HuH-7 (cell line): ENCODE data around the gene MYO1E.
"Not testable (repeated sequence)": the region's sequence is repeated elsewhere in the genome, so short reads cannot be mapped to it uniquely, and the experiment has no call there.

Experiments
- DNase-seq: peaks from one replicate; pipeline ENCODE4 v3.0.0; 2011; ENCODE audit warnings: low spot score

Gene MYO1E

DNA sequence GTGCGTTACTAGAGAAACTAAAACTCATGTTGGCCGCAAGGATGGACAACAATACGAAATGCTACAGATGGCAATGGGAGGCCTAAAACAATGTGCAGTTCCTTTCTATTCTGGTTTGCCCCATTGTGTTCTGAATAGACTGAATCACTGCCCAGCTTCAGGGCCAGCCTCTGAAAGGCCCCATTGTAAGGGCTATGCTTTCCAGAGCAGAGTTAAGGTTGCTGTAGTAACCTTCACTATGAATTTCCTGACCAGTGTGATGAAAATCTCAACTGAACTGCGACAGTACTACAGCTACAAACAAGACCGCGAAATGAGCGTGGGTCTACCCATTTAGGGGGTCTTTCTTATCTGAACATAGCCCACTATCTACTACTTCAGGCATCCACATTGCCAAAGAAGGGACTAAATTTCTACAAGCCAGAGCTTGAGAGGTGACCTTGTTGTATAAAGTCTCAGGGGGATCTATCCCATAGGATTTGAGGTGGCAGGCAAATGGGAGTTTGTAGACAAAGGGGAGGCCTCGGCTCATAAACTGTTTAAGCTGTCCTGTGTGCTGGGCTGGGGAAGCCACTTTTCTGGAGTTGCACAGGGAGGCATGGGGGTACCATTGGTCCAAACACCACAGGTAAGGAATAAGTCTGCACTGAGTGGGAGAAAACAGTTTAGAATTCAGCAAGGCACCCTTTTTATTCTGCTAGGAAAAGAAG lies 80.1 kb downstream of the MYO1E start:
- peak; percentile 32 for DNase-seq

DNA sequence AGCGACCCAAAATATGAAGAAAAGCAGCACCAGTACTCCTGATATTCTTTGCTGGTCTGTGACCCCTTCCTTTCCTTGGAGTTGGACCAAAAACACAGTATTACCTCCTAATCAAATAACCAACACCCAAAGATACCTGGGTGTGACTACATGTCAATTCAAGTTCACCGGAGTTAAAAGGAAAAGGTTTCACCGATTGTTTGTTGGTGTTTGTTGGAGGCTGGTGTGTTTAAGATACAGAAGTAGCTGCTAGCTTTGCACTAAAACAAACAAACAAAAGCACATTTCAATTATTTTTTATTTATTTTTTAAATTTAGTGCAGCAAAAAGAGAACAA lies 81.5 kb downstream of the MYO1E start:
- no peak for DNase-seq

DNA sequence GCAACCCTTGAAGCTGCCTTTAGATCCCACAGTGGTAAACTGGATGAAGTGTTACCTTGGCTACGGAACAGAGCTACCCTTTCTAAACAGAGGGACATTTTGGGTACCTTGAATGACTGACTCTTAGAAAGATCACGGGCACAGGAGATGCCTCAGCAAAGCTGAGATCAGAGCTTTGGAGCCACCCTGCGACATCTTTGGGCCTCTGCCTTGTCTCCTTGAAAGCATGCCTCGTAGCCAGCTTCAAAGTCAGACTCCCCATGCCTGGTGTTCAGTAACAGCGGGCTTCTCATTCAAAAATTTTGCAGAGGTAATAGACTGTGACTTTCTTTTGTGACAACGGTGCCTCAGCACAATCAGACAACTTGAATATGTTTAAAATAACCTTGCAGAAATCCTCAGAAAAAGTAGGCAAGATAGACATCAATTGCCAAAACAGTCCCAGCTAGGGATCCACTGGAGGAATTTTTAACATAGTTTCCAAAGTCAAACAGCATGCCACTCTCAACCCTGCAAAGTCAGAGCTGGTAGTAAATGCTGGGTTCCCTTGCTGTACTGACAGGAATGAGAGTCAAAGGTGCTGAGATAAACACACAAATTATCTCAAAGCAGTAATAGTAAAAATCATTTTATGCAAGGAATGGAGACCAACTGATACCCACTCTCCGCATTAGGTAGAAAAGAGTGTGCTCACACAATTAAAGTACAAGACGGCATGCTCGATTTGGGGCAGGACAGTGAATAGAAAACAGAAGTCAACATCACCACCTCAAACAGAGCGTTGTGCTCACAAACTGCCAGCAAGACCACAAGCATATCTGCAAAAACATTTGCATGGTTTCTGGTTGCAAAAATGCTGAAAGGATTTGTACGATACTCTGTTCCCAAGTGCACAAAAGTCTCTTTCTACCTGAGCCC lies 82.1 kb downstream of the MYO1E start:
- no peak for DNase-seq

DNA sequence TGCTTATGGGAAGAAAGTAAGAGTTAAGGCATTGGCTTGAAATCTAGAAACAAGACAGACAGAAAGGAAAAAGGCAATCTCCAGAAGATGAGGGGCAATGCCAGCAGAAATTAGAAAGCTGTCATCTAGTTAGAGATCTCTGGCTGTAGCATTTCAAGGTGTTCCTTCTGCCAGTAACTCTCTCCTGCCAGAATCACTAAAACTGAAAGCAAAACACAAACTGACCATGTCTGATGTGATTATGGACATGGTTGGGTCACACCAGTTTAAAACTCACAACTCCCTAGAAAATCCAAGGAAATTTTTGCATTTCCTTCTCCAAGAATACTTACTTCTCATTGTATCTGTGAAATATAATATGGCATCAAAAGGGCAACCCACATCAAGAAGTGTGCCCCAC lies 83.1 kb downstream of the MYO1E start:
- no peak for DNase-seq

DNA sequence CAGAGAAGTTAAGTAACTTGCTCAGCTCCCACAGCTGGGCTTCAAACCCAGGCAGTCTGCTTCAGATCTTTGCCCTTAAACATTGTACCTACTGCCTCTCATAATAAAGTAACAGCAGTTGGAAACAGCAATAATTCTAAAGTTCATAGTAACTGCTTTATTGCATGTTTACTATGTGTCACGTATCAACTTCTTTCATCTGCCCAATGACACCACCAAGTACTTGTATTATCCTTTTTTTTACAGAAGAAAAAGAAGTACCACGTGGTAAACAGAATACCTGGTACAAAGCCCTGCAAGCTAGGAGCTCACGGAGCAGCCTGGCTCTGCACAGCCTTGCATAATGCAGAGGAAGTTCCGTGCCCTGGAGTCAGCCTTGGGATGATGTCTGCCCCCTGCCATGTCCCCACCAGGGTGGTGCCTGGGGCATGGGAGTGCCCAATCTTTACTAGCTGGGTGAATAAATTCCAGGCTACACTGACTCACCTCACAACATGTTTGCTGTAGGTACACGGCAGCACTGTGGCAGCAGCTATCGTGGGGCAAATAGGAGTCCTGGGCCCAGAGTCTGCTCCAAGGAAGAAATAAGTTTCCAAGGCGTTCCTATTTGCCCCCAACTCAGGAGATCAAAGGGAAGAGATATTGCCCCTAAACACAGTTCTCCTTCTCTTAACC lies 88.8 kb downstream of the MYO1E start:
- DNase-seq, result peak; percentile 44

DNA sequence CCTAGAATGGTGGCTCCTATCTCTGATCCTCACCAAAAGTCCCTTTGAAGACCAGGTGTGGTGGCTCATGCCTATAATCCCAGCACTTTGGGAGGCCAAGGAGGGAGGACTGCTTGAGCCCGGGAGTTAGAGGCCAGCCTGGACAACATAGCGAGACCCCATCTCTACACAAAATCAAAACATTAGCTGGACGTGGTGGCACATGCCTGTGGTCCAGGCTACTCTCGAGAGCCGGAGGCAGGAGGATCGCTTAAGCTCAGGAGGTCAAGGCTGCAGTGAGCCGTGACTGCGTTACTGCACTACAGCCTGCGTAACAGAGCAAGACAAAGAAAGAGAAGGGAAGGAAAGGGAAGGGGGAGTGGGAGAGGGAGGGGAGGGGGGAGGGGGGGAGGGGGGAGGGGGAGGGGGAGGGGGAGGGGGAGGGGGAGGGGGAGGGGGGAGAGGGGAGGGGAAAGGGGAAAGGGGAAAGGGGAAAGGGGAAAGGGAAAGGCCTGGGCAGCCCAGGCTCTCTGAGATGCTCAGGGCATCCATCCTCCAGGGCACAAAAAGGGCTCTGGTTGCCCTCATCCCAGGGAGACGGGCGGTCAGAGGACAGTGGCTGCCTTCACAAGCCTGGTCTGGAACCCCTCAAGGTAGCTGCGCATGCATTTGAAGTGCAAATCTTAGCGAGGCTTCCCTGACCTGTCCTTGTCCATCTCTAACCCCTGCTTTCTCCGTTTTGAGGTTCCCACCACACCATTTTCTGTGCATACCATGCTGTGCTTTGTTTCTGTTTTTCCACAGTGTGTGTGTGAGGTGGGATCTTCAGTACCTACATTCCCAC lies 89.9 kb downstream of the MYO1E start:
- no peak for DNase-seq

DNA sequence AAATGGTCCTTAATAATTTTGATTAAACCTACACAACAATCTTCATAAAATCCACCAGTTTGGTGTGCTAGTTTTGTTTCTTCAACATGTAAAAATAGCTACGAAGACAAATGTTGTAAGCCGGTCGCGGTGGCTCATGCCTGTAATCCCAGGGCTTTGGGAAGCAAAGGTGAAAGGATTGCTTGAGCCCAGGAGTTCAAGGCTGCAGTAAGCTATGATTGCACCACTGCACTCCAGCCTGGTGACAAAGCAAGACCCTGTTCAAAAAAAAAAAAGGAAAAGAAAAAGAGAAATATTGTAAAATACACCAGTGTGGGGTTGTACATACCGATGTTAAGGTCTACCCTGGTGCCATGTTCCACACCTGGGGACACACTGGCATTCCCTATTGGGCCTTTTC lies 91.0 kb downstream of the MYO1E start:
- no peak for DNase-seq

DNA sequence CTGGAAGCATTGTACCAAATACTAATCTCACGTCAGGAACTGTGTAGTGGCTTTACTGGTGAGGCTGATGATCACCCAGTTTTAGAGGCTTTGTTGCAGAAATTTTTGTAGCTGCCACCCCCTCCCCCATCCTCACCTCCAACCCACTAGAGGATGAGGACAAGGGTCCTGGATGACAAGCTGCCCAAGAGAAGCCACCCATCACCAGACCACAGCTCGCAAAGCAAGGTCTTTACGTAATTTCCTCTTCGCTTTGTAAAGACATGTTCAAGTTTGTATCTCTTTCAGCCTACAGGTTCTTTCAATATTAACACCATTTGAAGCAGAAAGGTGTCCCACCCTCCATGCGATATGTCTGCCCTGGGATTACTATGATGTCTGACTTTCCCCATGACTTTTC lies 91.8 kb downstream of the MYO1E start:
- no peak for DNase-seq

DNA sequence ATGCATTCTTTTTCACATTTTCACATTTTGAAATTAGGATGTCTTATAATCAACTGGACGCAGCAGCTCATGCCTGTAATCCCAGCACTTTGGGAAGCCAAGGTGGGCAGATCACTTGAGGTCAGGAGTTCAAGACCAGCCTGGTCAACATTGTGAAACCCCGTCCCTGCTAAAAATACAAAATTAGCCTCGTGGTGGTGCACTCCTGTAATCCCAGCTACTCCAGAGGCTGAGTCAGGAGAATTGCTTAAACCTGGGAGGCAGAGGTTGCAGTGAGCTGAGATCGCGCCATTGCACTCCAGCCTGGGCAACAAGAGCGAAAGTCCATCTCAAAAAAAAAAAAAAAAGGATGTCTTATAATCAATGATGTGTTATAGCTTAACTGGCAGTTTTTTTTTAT lies 92.4 kb downstream of the MYO1E start:
- DNase-seq, result not testable (repeated sequence)

DNA sequence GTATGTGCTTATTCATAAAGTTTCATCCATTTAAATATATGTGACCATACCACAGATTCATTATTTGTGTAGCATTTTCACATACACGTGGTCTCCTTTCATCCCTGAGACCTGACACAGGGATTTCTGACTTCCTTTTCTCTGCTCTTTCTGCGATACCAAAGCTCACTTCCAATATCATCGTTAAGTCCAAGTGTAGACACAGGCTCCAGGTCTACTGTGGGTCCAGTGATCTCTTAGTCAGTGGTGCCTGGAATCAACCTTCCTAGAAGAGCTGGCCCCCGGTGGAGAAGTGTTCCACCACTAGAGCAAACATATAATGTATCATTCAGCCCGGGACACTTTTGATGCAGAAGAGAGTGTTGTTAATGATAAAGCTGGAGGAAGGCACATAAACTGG lies 93.6 kb downstream of the MYO1E start:
- DNase-seq, result no peak

DNA sequence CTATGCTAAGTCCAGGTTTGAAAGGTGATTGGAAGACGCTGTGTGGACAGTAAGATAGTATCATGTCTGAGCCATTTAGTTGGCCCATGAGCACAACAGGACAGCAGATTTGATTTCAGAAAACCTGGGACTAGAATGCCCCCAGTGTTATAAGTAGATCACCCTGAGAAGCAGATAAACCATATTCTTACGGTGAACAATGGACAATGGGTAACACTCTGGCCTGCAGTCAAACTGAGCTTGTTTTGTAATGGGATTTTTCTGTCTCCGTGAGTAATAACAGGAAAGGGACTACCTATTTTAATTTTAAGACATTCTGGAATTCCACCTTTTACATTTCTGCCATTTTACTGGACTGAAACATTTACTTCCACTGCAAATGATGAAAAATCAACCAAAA lies 94.6 kb downstream of the MYO1E start:
- no peak for DNase-seq

DNA sequence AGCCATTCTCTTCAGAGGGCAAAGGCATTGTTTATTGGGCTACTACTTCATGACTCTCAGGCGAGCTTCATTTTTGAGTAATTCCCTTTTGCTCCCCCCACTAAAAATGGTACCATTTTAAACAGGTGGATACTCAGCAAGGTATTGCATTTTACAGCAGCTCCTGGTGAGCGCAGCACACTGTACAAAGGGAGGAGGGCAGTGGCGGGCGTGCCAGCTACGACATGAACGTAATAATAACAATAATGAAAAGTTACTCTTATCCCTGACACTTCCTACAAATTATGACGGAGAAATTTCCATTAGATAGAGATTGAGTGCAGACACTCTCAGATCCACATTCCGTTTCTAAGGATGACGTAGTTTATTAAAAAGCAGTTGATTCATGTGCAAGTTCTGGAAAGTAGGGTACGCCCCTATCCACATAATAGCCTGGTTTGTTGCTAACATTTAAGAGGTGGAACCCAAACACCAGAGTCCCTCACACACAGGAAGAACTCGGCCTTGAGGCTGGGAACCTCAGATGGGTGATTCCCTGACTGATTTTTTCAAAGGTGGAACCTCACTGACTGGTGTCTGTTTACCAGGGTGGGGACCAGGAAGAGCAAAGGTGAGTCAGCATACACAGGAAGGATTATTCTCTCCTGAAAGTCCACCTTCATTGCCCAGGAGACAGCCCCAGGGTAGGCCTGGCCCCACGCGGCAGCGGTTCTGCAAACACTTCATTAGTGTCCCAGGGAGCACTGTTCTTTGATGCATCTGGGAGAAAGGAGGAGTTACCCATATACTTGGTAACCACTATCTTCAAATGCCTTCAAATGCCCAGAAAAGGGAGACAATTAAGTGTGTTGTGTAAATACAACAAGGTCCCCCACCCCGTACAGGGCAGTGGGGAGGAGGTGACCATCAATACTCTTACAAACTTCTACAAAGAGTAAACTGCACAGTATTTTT lies 96.2 kb downstream of the MYO1E start:
- peak; percentile 49 for DNase-seq

DNA sequence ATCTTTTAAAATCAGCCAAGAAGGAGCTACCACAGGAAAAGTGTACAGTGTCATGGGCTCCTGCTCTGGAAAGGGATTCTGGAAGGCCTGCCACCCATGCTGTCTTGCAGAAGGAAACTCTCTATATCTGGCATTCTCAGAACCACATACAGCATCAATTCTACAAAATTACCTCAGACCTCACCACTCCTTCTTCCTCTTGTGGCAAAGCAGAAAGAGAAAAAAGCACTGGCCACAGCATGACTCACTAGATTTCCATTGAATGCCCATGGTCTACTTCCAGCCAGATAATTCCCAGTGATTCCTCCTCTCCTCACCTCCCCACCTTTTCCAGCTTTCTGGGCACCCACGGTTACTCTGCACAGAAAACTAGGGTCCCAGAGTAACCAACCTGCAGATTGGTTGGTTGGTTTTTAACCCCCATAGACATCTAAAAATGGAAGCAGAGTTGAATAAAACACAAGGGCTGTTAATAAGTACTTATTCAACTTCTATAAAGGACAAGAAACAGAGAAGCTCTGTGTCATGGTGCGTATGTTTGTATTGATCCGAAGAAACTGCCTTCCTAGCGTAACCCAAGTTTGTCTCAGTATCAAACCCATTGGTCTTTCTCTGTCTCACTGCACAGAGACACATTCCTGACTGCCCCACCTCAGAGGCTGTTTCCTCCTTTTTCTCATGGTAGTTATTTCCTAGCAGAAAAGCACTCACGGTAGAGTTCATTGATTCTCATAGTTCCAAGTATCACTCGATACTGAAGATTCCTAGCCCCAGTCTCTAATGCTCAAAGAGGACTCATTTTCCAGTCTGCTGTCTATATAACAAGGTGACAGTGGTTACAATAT lies 98.3 kb downstream of the MYO1E start:
- no peak for DNase-seq

DNA sequence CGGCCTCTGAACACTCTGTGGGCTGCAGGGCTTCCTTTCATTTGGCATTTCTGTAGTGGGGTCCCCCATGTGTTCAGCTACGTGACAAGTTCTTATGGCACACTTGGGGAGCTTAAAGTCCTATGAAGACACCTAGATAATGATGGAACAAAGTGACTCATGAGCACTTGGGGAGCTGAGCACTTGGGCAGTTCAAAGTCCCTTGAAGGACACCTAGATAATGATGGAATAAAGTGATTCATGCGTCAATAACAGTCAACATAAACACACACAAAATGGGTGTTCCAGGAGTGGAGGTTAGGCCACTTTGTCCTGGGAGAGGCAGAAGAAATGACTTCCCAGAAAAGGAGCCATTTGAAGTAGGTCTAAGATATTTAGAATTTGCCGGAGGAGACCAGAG lies 99.4 kb downstream of the MYO1E start:
- no peak for DNase-seq

DNA sequence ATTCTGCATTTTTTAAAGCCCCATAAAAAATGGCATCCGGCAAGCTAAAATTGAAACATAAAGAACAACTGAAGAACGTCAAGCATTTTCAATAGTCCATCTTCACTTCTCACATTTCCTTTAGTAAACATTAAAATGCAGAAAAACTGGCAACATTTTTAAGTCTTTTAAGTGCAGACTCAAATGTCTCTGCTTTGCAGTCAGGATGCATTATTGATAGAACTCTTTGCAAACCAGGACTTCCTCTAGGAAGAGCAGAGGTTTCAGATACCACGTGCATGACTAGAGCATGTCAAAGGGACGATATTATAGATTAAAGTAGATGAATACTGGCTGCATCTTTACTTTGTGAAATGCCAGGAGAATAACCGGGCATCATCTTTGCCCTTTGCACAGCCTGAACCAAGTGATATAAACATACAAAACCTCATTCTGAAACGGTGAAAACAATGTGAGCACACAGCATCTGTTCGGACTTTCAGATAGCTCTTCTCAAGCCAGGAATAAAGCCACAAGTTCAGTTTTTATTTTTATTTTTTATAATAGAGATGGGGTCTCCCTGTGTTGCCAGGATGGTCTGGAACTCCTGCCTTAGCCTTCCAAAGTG lies 101.0 kb downstream of the MYO1E start:
- no peak for DNase-seq

DNA sequence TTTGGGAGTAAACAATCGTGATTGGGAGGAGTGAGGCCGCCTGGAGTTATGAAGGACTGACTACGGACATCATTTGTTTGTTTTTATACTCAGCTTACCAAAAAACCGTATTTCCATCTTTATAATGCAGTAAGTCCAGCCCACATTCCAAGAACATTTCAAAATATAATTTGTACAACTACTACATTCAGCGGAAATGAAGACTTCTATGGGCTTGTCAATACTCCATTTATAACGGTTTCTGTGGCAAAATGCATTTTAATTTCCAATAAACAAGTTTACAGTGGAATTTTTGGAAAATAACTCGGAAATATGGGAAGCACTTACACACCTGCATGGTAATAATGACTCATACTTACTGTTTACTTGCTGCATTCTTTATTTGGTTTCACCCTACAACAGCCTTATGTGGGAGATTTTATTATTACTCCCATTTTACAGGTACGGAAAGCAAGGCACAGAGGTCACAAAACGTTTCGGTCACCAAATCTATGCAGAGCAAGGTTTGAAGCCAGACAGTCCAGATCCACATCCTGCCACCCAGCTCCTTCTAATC lies 103.7 kb downstream of the MYO1E start:
- DNase-seq, result no peak

DNA sequence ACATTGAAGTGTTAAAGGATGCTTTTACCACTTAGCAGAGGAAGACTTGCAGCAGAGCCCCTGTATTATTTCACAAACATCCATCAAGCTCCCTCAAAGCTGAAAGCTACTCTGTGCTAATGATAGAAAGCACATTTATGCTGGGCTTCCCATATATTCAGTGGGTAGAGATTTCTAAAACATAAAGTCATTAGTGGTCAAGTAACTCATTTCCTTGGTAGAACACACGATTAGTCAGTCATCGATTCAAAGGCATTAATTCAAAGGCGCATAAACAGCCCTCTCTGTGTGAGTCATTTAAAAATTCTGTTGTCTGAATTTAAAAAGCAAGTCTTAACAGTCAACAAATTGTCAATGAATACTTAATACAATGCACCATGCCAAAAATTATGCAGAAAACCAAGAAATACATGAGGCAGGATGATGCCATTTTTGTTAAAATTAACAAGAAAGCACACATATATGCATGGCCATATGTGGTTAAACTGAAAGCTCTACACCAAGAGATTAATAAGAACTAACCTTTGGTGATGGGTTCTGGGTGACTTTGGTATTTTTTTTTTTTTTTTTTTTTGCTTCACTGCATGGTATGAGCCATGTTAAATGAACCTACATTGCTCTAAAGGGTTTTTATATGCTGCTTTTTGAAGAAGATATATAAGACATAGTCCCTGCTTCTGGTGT lies 104.4 kb downstream of the MYO1E start:
- DNase-seq, result no peak

DNA sequence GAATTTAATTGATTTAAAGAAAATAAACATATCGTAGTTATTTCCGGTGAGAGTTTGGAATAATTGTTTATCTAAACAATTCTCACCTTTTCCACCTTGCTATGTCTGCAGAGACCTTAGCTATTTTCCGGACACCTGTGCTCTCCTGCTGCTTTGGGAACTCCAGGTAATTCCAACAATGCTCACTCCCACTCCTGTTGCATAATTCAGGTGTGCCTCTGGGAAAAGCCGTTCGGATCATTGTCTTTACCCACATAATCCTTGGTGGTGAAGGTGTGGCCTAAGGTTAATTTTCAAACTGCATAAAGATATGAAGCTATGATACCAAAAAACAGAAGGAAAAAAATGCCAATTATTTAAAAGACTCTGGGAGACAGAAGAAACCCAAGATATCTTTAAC lies 106.6 kb downstream of the MYO1E start:
- DNase-seq, result no peak

DNA sequence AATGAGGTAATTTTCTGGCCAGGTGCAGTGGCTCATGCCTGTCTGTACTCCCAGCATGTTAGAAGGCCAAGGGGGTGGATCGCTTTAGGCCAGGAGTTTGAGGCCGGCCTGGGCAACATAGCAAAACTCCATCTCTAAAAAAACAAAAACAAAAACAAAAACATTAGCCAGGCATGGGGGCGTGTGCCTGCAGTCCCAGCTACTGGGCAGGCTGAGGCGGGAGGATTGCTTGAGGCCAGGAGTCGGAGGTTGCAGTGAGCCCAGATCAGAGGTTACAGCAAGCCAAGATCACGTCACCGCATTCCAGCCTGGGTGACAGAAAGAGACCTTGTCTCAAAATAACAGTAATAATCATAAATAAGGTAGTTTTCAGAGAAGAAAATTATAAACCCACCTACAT lies 110.4 kb downstream of the MYO1E start:
- no peak for DNase-seq
